Tibial artery (tissue), 4 donors: ENCODE results near the gene SESN3.

Experiments
- DNase-seq, 2 donors: peaks; one replicate each; pipeline ENCODE4 v3.0.0-alpha.2; 2019
- H3K27ac ChIP-seq, 2 donors: fragments of 200-600 bp; sonication (generic) in 1 of 2; 1 replicate in 1 of 2; 2 replicates in 1 of 2; pipeline ENCODE4 v1.5.1; 2018 to 2019; ENCODE audit warnings: mild to moderate bottlenecking in 1 of 2
- H3K27me3 ChIP-seq, 2 donors: fragments of 200-600 bp; sonication (generic) in 1 of 2; one replicate each; pipeline versions ENCODE4 v1.5.1 to v1.6.0; 2016 to 2019
- H3K36me3 ChIP-seq, 3 donors: fragments of 200-600 bp; sonication (generic) in 2 of 3; one replicate each; pipeline ENCODE4 v1.5.1; 2016 to 2019; ENCODE audit warnings: mild to moderate bottlenecking in 2 of 3
- H3K4me1 ChIP-seq, 4 donors: fragments of 200-600 bp; sonication (generic) in 2 of 4; 1 replicate in 3 of 4; 2 replicates in 1 of 4; pipeline ENCODE4 v1.5.1; 2016 to 2019
- H3K4me3 ChIP-seq, 2 donors: fragments of 200-600 bp; sonication (generic) in 1 of 2; 1 replicate in 1 of 2; 2 replicates in 1 of 2; pipeline ENCODE4 v1.5.1; 2018 to 2019; ENCODE audit warnings: mild to moderate bottlenecking in 2 of 2
- H3K9me3 ChIP-seq, 3 donors: fragments of 200-600 bp; sonication (generic) in 1 of 3; one replicate each; pipeline ENCODE4 v1.5.1; 2016 to 2019
- intact Hi-C: fragments of 100-400 bp; cut with DNase I; formaldehyde crosslinking; loops from one replicate; pipeline ENCODE4 v1.15.0; 2023; ENCODE audit warnings: low total_unique reads
- TF ChIP-seq, protein P1 (sequence below), 2 experiments: fragments of 200-600 bp in 1 of 2; fragments of 450-650 bp in 1 of 2; IDR thresholded peaks; one replicate each; pipeline ENCODE4 v1.5.1; 2017 to 2019; ENCODE audit warnings: antibody characterized with exemption in 2 of 2, mild to moderate bottlenecking in 1 of 2, moderate library complexity in 1 of 2

Gene SESN3

DNA sequence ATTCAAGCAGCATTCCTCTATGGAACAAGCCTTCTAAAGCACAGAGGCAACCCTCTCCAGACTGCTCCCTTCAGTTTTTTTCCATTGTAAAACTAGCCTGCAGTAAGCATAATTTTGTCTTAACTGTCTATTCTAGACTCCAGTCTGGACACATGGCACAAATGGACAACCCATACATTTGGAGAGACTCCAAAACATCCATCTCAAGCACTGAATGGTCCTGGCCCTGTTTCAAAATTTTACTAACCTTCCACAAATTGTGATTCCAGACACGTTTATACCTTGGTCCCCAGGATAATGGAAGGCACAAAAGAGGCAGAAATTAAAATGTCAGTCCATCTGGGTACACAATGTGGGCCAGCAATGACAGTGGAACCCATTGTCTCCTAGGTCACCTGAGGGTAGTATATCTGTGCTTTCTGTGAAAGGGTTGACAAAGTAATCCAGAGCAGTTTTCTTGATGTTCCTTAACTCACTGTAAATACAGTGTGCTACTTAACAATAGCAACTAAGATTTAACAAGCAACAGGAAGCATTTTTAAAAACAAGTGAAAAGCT lies 16.2 kb upstream of the SESN3 start:
- Histone ChIP-seq H3K36me3 (no peaks in the 10 kb centered on the region), H3K4me3 (no peak overlapping the region), H3K4me1 (no peaks in the 10 kb centered on the region), H3K27ac (no peak overlapping the region), H3K9me3 (no peaks in the 10 kb centered on the region), H3K27me3 (no peaks in the 10 kb centered on the region)
- TF ChIP-seq, protein P1, sequence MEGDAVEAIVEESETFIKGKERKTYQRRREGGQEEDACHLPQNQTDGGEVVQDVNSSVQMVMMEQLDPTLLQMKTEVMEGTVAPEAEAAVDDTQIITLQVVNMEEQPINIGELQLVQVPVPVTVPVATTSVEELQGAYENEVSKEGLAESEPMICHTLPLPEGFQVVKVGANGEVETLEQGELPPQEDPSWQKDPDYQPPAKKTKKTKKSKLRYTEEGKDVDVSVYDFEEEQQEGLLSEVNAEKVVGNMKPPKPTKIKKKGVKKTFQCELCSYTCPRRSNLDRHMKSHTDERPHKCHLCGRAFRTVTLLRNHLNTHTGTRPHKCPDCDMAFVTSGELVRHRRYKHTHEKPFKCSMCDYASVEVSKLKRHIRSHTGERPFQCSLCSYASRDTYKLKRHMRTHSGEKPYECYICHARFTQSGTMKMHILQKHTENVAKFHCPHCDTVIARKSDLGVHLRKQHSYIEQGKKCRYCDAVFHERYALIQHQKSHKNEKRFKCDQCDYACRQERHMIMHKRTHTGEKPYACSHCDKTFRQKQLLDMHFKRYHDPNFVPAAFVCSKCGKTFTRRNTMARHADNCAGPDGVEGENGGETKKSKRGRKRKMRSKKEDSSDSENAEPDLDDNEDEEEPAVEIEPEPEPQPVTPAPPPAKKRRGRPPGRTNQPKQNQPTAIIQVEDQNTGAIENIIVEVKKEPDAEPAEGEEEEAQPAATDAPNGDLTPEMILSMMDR (IDR thresholded peaks at IDR 0.05): no peak
- intact Hi-C loops: no loop called here
- DNase-seq: no peak

DNA sequence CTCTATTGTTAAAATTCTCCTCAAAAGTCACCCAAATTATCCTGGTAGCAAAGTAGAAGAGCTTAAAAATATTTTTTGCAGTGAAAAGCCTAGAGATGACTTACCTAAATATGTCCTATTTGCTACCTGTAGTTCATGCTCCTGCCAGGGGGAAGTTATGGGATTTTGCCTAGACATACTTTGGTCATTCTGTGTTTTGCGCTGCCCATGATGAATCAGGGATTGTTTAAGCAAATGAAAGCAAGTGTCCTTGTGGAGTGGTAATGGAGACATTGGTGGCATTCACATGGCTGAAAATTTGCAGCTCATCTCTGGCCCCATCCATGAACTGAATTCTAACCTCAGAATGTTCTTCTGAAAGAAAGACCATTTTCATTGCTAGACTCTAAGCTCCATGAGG lies 14.6 kb upstream of the SESN3 start:
- no peaks in the 10 kb centered on the region for H3K27me3 ChIP-seq
- H3K4me3 ChIP-seq: no peak overlapping the region
- TF ChIP-seq, protein P1 (IDR thresholded peaks at IDR 0.05): no peak
- H3K27ac ChIP-seq: no peak overlapping the region
- no peak for DNase-seq
- no peaks in the 10 kb centered on the region for H3K9me3 ChIP-seq
- no peaks in the 10 kb centered on the region for H3K4me1 ChIP-seq
- H3K36me3 ChIP-seq: no peaks in the 10 kb centered on the region
- intact Hi-C loops: no loop called here

DNA sequence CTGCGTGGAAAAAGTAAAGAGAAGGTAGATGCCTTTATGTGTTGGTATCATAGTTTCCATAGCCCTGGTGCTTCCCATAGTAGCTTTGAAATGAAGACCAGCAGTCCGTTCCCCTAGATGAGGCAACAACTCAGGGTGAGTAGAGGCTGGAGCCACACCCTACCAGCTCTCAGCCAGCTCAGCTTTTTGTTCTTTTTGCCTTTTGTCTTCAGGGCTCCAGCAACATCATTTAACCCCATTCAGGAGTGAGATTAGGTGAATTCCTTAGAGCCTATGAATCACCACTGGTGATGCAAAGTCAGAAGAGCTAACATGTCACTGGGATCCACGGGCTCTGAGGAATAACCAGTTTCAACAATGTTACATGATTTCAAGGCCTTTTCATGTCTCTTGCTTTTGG lies 14.0 kb upstream of the SESN3 start:
- no peak overlapping the region for H3K27ac ChIP-seq
- no peak for DNase-seq
- no peaks in the 10 kb centered on the region for H3K4me1 ChIP-seq
- H3K27me3 ChIP-seq: no peaks in the 10 kb centered on the region
- TF ChIP-seq, protein P1 (IDR thresholded peaks at IDR 0.05): no peak
- no peaks in the 10 kb centered on the region for H3K9me3 ChIP-seq
- intact Hi-C loops: no loop called here
- no peaks in the 10 kb centered on the region for H3K36me3 ChIP-seq
- no peak overlapping the region for H3K4me3 ChIP-seq

DNA sequence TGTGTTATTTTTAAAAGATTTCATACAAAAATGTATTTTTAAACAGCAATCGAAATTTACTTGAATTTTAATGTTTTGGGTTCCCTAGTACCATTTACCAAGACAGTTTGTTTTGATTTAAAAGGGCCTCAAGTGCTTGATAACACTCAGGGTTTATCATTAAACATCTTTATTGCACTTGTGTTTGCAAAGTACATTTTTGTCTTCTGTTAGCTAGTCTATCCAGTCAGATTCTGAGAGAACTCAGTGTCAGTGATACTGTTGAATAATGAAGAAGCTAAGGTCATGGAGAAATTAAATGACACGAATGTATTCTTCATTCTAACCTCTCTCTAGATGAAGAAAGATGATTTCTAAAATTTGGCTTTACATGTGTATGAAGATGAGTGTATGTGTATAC lies 12.7 kb upstream of the SESN3 start:
- intact Hi-C loops: no loop called here
- H3K4me3 ChIP-seq: no peak overlapping the region
- H3K9me3 ChIP-seq: no peaks in the 10 kb centered on the region
- no peak overlapping the region for H3K27ac ChIP-seq
- H3K36me3 ChIP-seq: no peaks in the 10 kb centered on the region
- no peaks in the 10 kb centered on the region for H3K4me1 ChIP-seq
- H3K27me3 ChIP-seq: no peaks in the 10 kb centered on the region
- no peak for DNase-seq
- TF ChIP-seq, protein P1 (IDR thresholded peaks at IDR 0.05): no peak

DNA sequence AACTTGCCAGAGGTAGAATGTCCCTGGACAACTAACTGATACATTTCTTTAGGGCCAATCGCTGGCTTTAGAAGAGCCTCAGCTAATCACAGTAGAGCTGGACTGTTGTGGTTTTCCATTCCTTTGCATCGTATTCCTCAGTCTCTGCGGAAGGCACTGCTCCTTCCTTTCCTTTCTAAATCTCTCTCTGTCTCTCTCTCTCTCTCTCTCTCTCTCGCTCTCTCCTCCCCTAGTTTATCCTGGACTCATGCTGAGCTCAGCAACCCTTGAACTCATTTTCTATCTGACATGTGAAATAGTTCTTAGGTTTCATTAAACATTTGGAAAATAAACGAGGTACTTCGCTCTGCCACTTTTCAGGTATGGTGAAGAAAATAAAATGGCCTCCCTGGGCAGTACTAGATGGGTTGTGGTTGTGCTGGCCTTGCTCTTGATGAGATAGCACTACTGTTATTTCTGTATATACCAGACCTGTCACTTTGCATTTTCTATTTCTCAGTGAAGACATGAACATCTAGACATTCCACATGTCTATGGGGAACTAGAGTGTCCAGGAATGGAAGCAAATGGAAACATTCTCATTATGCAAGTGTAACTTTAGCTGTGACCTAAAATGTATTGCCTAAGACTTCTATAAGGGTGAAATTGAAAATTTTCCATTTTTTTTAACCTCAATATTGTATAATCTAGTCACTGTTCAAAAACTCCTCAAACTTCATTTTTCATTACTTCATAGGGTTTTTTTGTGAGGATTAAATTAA lies 12.0 kb upstream of the SESN3 start:
- H3K27me3 ChIP-seq: no peaks in the 10 kb centered on the region
- intact Hi-C loops: no loop called here
- H3K4me3 ChIP-seq: no peak overlapping the region
- TF ChIP-seq, protein P1 (IDR thresholded peaks at IDR 0.05): no peak
- DNase-seq: no peak
- no peak overlapping the region for H3K27ac ChIP-seq
- H3K36me3 ChIP-seq: no peaks in the 10 kb centered on the region
- no peaks in the 10 kb centered on the region for H3K9me3 ChIP-seq
- H3K4me1 ChIP-seq: no peaks in the 10 kb centered on the region
